ENCODE results near the gene NELL1. TPM values are rescaled to one million over a fixed set of nuclear protein-coding genes. Genes with fewer than 3 reads are reported as not detected.

The NELL1 gene
- total and polyA plus RNA-seq, 12 donors: 0.11 to 0.39 (median 0.24) TPM; not detected in 9

GRCh38 chr11:21456186-21456585 lies 786.8 kb downstream of the NELL1 start:
- 42 to 66% (median 43%) methylated on average over 1 of the region's 1 CpG for WGBS, 4 donors
- TF ChIP-seq POLR2A (IDR thresholded peaks at IDR 0.05) (no peak), CTCF (IDR thresholded peaks at IDR 0.05) (no peak)
- no peaks in the 10 kb centered on the region for H3K9me3 ChIP-seq (replicated peaks in 1 of 3)
- H3K27me3 ChIP-seq: no peaks in the 10 kb centered on the region
- no peak for DNase-seq
- no peaks in the 10 kb centered on the region for H3K4me1 ChIP-seq (replicated peaks in 1 of 2)
- intact Hi-C loops (cut with DNase I): no loop called here
- no peaks in the 10 kb centered on the region for H3K36me3 ChIP-seq (replicated peaks in 1 of 2)
- no peak overlapping the region for H3K4me3 ChIP-seq
- H3K27ac ChIP-seq: no peak overlapping the region

DNA sequence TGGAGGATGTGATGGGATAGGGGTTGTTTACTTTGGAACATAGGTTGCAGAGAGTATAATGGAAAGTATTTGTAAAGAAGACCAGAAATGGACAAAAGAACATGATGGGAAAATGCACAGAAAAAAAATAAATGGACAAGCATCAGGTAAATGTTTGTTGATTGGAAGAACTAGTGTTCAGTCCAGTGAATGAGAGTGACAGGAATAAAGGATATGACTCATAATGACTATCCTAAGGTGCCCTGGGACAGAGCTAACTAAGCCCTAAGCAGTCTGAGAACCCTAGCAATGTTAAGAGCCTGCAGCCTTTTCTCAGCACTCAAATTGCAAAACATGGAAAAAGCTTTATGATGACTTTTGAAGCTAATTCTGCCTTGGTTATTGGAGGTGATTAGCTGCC lies 790.7 kb downstream of the NELL1 start:
- DNase-seq: no peak
- H3K27me3 ChIP-seq: no peaks in the 10 kb centered on the region
- TF ChIP-seq POLR2A (IDR thresholded peaks at IDR 0.05) (no peak), CTCF (IDR thresholded peaks at IDR 0.05) (no peak)
- no peaks in the 10 kb centered on the region for H3K9me3 ChIP-seq (replicated peaks in 1 of 3)
- intact Hi-C loops (cut with DNase I): no loop called here
- H3K27ac ChIP-seq: no peak overlapping the region
- H3K36me3 ChIP-seq (replicated peaks in 1 of 2): no peaks in the 10 kb centered on the region
- no peaks in the 10 kb centered on the region for H3K4me1 ChIP-seq (replicated peaks in 1 of 2)
- no peak overlapping the region for H3K4me3 ChIP-seq

DNA sequence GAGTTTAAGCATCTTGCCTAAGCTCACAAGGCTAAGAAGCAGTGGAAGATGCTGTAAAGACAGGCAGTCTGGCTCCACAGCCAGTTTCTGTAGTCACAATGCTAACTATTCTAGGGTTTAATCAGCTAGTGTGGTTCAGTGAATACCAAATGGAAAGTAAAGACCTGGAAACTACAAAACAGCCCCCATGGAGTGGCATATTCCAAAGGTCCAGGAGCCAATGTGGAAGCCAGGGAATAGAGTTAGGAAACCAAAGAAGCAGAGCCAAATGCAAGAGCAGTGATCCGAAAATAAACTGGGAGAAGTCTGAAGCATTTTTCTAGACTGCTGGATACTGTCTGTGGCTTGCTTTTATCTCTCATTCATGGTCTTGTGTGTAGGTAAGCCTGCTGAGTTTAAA lies 792.3 kb downstream of the NELL1 start:
- TF ChIP-seq POLR2A (IDR thresholded peaks at IDR 0.05) (no peak), CTCF (IDR thresholded peaks at IDR 0.05) (no peak)
- intact Hi-C loops (cut with DNase I): no loop called here
- 55 to 74% (median 62%) methylated on average over 1 of the region's 1 CpG for WGBS, 4 donors

GRCh38 chr11:21464601-21465193 lies 795.3 kb downstream of the NELL1 start:
- intact Hi-C loops (cut with DNase I): no loop called here
- H3K27me3 ChIP-seq: no peaks in the 10 kb centered on the region
- no peak overlapping the region for H3K27ac ChIP-seq
- no peak for TF ChIP-seq CTCF (IDR thresholded peaks at IDR 0.05)
- no peak for TF ChIP-seq POLR2A (IDR thresholded peaks at IDR 0.05)
- WGBS, 4 donors: 52 to 60% (median 58%) methylated on average over 2 of the region's 2 CpGs
- no peaks in the 10 kb centered on the region for H3K36me3 ChIP-seq (replicated peaks in 1 of 2)
- H3K4me1 ChIP-seq (replicated peaks in 1 of 2): no peaks in the 10 kb centered on the region
- H3K9me3 ChIP-seq (replicated peaks in 1 of 3): no peaks in the 10 kb centered on the region
- no peak for DNase-seq
- H3K4me3 ChIP-seq: no peak overlapping the region

More for the DNA sequence above, 792.3 kb downstream of the NELL1 start:
- no peaks in the 10 kb centered on the region for H3K36me3 ChIP-seq (replicated peaks in 1 of 2)
- no peaks in the 10 kb centered on the region for H3K4me1 ChIP-seq (replicated peaks in 1 of 2)
- no peak for DNase-seq
- H3K4me3 ChIP-seq: no peak overlapping the region
- H3K27me3 ChIP-seq: no peaks in the 10 kb centered on the region
- no peaks in the 10 kb centered on the region for H3K9me3 ChIP-seq (replicated peaks in 1 of 3)
- H3K27ac ChIP-seq: no peak overlapping the region

Data from adrenal gland (tissue), 12 donors.